HepG2 (cell line): ENCODE data around the gene PRRT2. TPM values are rescaled to one million over a fixed set of nuclear protein-coding genes. Genes with fewer than 3 reads are reported as not detected.

Experiments
- GPN1 ChIP-seq: sonication (generic); formaldehyde crosslinking; IDR thresholded peaks from 2 replicates; pipeline ENCODE4 v1.5.1; 2020; ENCODE audit warnings: missing genetic modification reagents, borderline replicate concordance
- HOXD1 ChIP-seq: sonication (generic); formaldehyde crosslinking; IDR thresholded peaks from 2 replicates; pipeline ENCODE4 v1.5.0; 2020; ENCODE audit warnings: missing genetic modification reagents
- KLF9 ChIP-seq: IDR thresholded peaks from 2 replicates; pipeline ENCODE4 v1.6.1; 2016; ENCODE audit warnings: low read depth
- MZF1 ChIP-seq: sonication (generic); formaldehyde crosslinking; IDR thresholded peaks from 2 replicates; pipeline ENCODE4 v1.8.1; 2023; ENCODE audit warnings: mild to moderate bottlenecking, missing genetic modification reagents, borderline replicate concordance
- NR3C1 ChIP-seq: sonication (generic); formaldehyde crosslinking; IDR thresholded peaks from 2 replicates; pipeline ENCODE4 v1.4.0; 2020; ENCODE audit warnings: missing genetic modification reagents
- POLR2AphosphoS5 ChIP-seq: IDR thresholded peaks from 2 replicates; pipeline ENCODE4 v1.6.1; 2012; ENCODE audit warnings: low read depth, low read length
- RAD51 ChIP-seq: fragments of 450-650 bp; IDR thresholded peaks from 2 replicates; pipeline ENCODE4 v1.6.1; 2016; ENCODE audit warnings: borderline replicate concordance
- RBFOX2 ChIP-seq: fragments of 200-400 bp; formaldehyde crosslinking; IDR thresholded peaks from 2 replicates; pipeline ENCODE4 v1.6.1; 2017; ENCODE audit warnings: low read depth, mild to moderate bottlenecking, low read length
- SMYD3 ChIP-seq: sonication (generic); formaldehyde crosslinking; IDR thresholded peaks from 2 replicates; pipeline ENCODE4 v1.8.1; 2023; ENCODE audit warnings: mild to moderate bottlenecking, missing genetic modification reagents
- ZFYVE20 ChIP-seq: sonication (generic); formaldehyde crosslinking; IDR thresholded peaks from 2 replicates; pipeline ENCODE4 v1.8.0; 2023; ENCODE audit warnings: low read depth, mild to moderate bottlenecking, moderate library complexity, missing genetic modification reagents, borderline replicate concordance
- ZNF709 ChIP-seq: sonication (generic); formaldehyde crosslinking; IDR thresholded peaks from 2 replicates; pipeline ENCODE4 v1.5.0; 2020; ENCODE audit warnings: mild to moderate bottlenecking, missing genetic modification reagents
- ZNF891 ChIP-seq: sonication (generic); formaldehyde crosslinking; IDR thresholded peaks from 2 replicates; pipeline ENCODE4 v1.5.0; 2020; ENCODE audit warnings: mild to moderate bottlenecking, missing genetic modification reagents
- ZSCAN31 ChIP-seq: sonication (generic); formaldehyde crosslinking; IDR thresholded peaks from 2 replicates; pipeline ENCODE4 v1.5.0; 2020; ENCODE audit warnings: low read depth, mild to moderate bottlenecking, missing genetic modification reagents
- polyA plus RNA-seq, 8 experiments: library from polyadenylated mRNA; depleted of rRNA in 3 of 8; stranded (reverse) in 7 of 8; unstranded in 1 of 8; fragments of >200 nt; fragmentation: Illumina TruSeq in 4 of 8; extraction: Trizol in 4 of 8; gene quantifications; 2 replicates each; pipeline versions ENCODE4 v1.2.1 to v1.2.3, GENCODE V29; 2011 to 2016; ENCODE audit warnings: low read depth in 4 of 8, missing spikeins in 1 of 8, mixed read lengths in 1 of 8; ENCODE audit not compliant: insufficient read depth in 1 of 8
- total RNA-seq, 5 experiments: library from RNA; depleted of rRNA; stranded (reverse); fragments of >200 nt; fragmentation: Illumina TruSeq; extraction: Trizol; gene quantifications; 2 replicates each; pipeline ENCODE4 v1.2.3, GENCODE V29; 2016; ENCODE audit warnings: low read depth in 1 of 5
- TF ChIP-seq, protein P1 (sequence below): sonication (generic); formaldehyde crosslinking; IDR thresholded peaks from 2 replicates; pipeline ENCODE4 v1.4.0; 2020; ENCODE audit warnings: missing genetic modification reagents, low read depth, mild to moderate bottlenecking, borderline replicate concordance
- TF ChIP-seq, protein P2 (sequence below): sonication (generic); formaldehyde crosslinking; conservative IDR thresholded peaks from 2 replicates; pipeline ENCODE4 v1.8.0; 2022; ENCODE audit warnings: mild to moderate bottlenecking, moderate library complexity, missing genetic modification reagents
- TF ChIP-seq, protein P3 (sequence below): sonication (generic); formaldehyde crosslinking; IDR thresholded peaks from 2 replicates; pipeline ENCODE4 v1.8.0; 2022; ENCODE audit warnings: mild to moderate bottlenecking, missing genetic modification reagents, moderate library complexity
- TF ChIP-seq, protein P4 (sequence below): sonication (generic); formaldehyde crosslinking; IDR thresholded peaks from 2 replicates; pipeline ENCODE4 v1.5.0; 2020; ENCODE audit warnings: missing genetic modification reagents, mild to moderate bottlenecking, borderline replicate concordance
- TF ChIP-seq, protein P5 (sequence below): IDR thresholded peaks from 2 replicates; pipeline ENCODE4 v1.6.1; 2018; ENCODE audit warnings: missing genetic modification reagents, mild to moderate bottlenecking, missing compliant biosample characterization
- TF ChIP-seq, protein P6 (sequence below), 2 experiments: fragments of 450-650 bp in 1 of 2; sonication (generic) in 1 of 2; formaldehyde crosslinking; IDR thresholded peaks; 2 replicates each; pipeline versions ENCODE4 v1.5.0 to v1.8.0; 2020 to 2022; ENCODE audit warnings: mild to moderate bottlenecking in 1 of 2, missing genetic modification reagents in 1 of 2
- TF ChIP-seq, protein P7 (sequence below): sonication (generic); formaldehyde crosslinking; IDR thresholded peaks from 2 replicates; pipeline ENCODE4 v1.5.0; 2020; ENCODE audit warnings: missing genetic modification reagents, mild to moderate bottlenecking, borderline replicate concordance

Gene PRRT2
- total and polyA plus RNA-seq, 2 of the 13 experiments (the other 11 are each of a cell fraction or from before 2014, with no cell fraction given) = 0.51 to 1.1 TPM

DNA sequence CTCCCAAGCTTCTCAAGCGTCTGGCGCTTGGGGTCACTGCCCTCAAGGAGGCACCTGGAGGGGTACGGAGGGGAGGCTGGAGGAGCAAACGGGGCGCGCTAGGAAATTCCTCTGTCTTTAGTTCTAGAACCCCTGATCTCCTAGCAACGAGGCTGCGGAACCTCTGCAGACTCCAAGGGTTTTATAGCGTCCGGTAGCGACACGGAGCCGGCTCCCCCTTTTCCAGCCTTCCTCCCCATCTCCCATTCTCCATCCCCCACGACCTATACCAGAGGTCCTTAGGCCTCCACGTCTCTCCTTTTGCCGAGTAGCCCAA, 51.6 kb downstream of the PRRT2 start (continued):
- no peak for TF ChIP-seq ZSCAN31 (CRISPR knock-in tag)
- TF ChIP-seq, protein P1, sequence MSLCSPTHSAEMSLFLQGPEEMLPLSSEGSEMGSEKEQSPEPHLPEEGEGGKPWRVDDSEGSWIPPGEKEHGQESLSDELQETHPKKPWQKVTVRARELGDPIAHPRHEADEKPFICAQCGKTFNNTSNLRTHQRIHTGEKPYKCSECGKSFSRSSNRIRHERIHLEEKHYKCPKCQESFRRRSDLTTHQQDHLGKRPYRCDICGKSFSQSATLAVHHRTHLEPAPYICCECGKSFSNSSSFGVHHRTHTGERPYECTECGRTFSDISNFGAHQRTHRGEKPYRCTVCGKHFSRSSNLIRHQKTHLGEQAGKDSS = no peak
- TF ChIP-seq MZF1 (CRISPR knock-in tag) = no peak
- TF ChIP-seq POLR2AphosphoS5 = peak; percentile 30; the same call in 1 of the 2 replicates
- TF ChIP-seq, protein P2, sequence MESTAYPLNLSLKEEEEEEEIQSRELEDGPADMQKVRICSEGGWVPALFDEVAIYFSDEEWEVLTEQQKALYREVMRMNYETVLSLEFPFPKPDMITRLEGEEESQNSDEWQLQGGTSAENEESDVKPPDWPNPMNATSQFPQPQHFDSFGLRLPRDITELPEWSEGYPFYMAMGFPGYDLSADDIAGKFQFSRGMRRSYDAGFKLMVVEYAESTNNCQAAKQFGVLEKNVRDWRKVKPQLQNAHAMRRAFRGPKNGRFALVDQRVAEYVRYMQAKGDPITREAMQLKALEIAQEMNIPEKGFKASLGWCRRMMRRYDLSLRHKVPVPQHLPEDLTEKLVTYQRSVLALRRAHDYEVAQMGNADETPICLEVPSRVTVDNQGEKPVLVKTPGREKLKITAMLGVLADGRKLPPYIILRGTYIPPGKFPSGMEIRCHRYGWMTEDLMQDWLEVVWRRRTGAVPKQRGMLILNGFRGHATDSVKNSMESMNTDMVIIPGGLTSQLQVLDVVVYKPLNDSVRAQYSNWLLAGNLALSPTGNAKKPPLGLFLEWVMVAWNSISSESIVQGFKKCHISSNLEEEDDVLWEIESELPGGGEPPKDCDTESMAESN = no peak
- no peak for TF ChIP-seq GPN1 (CRISPR knock-in tag)
- no peak for TF ChIP-seq KLF9 (CRISPR knock-in tag)
- TF ChIP-seq, protein P3, sequence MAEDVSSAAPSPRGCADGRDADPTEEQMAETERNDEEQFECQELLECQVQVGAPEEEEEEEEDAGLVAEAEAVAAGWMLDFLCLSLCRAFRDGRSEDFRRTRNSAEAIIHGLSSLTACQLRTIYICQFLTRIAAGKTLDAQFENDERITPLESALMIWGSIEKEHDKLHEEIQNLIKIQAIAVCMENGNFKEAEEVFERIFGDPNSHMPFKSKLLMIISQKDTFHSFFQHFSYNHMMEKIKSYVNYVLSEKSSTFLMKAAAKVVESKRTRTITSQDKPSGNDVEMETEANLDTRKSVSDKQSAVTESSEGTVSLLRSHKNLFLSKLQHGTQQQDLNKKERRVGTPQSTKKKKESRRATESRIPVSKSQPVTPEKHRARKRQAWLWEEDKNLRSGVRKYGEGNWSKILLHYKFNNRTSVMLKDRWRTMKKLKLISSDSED (CRISPR knock-in tag) = no peak
- peak; percentile 19; the same call in 1 of the 2 replicates for TF ChIP-seq ZNF891
- TF ChIP-seq, protein P4, sequence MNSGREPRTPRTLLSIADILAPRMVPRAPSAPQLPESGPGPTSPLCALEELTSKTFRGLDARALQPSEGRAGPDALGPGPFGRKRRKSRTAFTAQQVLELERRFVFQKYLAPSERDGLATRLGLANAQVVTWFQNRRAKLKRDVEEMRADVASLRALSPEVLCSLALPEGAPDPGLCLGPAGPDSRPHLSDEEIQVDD (CRISPR knock-in tag) = no peak
- no peak for TF ChIP-seq RBFOX2
- no peak for TF ChIP-seq RAD51
- TF ChIP-seq ZNF709 = 0 out of 2 replicates have a peak, but pooled peaks have one; percentile 1
- TF ChIP-seq, protein P5, sequence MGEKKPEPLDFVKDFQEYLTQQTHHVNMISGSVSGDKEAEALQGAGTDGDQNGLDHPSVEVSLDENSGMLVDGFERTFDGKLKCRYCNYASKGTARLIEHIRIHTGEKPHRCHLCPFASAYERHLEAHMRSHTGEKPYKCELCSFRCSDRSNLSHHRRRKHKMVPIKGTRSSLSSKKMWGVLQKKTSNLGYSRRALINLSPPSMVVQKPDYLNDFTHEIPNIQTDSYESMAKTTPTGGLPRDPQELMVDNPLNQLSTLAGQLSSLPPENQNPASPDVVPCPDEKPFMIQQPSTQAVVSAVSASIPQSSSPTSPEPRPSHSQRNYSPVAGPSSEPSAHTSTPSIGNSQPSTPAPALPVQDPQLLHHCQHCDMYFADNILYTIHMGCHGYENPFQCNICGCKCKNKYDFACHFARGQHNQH (CRISPR knock-in tag) = no peak; the same call in 1 of the 2 replicates
- TF ChIP-seq ZFYVE20 (CRISPR knock-in tag) = no peak
- TF ChIP-seq, protein P6, sequence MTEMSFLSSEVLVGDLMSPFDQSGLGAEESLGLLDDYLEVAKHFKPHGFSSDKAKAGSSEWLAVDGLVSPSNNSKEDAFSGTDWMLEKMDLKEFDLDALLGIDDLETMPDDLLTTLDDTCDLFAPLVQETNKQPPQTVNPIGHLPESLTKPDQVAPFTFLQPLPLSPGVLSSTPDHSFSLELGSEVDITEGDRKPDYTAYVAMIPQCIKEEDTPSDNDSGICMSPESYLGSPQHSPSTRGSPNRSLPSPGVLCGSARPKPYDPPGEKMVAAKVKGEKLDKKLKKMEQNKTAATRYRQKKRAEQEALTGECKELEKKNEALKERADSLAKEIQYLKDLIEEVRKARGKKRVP (CRISPR knock-in tag; IDR thresholded peaks at IDR 0.05) = no peak
- no peak for TF ChIP-seq NR3C1
- TF ChIP-seq SMYD3 (CRISPR knock-in tag) = no peak
- TF ChIP-seq HOXD1 (CRISPR knock-in tag) = no peak
- TF ChIP-seq, protein P7, sequence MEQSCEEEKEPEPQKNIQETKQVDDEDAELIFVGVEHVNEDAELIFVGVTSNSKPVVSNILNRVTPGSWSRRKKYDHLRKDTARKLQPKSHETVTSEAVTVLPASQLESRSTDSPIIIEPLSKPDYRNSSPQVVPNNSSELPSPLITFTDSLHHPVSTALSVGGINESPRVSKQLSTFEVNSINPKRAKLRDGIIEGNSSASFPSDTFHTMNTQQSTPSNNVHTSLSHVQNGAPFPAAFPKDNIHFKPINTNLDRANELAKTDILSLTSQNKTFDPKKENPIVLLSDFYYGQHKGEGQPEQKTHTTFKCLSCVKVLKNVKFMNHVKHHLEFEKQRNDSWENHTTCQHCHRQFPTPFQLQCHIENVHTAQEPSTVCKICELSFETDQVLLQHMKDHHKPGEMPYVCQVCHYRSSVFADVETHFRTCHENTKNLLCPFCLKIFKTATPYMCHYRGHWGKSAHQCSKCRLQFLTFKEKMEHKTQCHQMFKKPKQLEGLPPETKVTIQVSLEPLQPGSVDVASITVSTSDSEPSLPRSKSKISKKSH (CRISPR knock-in tag) = 0 out of 2 replicates have a peak, but pooled peaks have one; percentile 69
